Ramos (cell line): ENCODE data around the gene ATXN2L.
"Not testable (repeated sequence)": the region's sequence is repeated elsewhere in the genome, so short reads cannot be mapped to it uniquely, and the experiment has no call there.

Source experiments
- in situ Hi-C: fragments of 300-500 bp; cut with MboI; formaldehyde crosslinking; loops from one replicate; pipeline ENCODE4 v1.14.3; 2022; ENCODE audit warnings: low sequenced_read_pairs; ENCODE audit not compliant: unreplicated experiment

Gene ATXN2L, protein sequence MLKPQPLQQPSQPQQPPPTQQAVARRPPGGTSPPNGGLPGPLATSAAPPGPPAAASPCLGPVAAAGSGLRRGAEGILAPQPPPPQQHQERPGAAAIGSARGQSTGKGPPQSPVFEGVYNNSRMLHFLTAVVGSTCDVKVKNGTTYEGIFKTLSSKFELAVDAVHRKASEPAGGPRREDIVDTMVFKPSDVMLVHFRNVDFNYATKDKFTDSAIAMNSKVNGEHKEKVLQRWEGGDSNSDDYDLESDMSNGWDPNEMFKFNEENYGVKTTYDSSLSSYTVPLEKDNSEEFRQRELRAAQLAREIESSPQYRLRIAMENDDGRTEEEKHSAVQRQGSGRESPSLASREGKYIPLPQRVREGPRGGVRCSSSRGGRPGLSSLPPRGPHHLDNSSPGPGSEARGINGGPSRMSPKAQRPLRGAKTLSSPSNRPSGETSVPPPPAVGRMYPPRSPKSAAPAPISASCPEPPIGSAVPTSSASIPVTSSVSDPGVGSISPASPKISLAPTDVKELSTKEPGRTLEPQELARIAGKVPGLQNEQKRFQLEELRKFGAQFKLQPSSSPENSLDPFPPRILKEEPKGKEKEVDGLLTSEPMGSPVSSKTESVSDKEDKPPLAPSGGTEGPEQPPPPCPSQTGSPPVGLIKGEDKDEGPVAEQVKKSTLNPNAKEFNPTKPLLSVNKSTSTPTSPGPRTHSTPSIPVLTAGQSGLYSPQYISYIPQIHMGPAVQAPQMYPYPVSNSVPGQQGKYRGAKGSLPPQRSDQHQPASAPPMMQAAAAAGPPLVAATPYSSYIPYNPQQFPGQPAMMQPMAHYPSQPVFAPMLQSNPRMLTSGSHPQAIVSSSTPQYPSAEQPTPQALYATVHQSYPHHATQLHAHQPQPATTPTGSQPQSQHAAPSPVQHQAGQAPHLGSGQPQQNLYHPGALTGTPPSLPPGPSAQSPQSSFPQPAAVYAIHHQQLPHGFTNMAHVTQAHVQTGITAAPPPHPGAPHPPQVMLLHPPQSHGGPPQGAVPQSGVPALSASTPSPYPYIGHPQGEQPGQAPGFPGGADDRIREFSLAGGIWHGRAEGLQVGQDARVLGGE

GRCh38 chr16:28822520-28823290 is at the start of gene ATXN2L:
Gene ATXN2L, plus strand, starts transcription at chr16:28822999. Its CDS starts 261 bp downstream, at chr16:28823260.
- in situ Hi-C loops = no loop called here

GRCh38 chr16:28781697-28782096 is 41.1 kb upstream of the ATXN2L start:
- in situ Hi-C loops = not testable (repeated sequence)

- in situ Hi-C loops = not testable (repeated sequence)
Observed at GRCh38 chr16:28782357-28782756, 40.4 kb upstream of the ATXN2L start.

DNA sequence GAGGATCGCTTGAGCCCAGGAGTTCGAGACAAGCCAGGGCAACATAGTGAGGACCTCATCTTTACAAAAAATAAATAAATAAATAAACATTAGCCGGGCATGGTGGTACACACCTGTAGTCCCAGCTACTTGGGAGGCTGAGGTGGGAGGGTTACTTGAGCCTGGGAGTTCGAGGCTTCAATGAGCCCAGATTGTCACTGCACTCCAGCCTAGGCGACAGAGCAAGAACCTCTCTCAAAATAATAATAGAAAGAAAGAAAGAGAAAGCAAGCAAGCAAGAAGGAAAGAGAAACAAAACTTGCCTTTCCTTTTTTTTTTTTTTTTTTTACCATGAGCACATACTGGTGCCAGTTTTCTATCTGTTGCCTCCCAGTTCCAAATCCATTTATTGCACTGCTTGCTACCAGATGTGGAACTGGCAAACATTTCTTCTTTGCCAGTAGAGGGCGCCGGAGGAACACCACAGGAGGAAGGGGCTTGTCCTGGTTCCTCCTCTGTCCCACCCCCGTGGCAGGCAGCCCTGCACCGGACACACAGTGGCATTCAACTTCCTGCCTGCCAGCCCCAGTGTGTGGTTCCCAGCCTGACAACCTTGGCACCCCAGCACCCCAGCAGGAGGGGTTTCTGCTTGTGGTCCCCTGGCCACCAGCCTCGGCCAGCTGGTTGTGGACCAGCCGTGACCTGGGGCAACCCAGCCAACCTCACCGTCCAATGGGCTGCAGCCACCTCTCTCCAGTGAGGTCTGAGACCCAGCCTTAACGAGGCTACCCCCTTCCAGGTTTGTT is 20.4 kb upstream of the ATXN2L start:
- in situ Hi-C loops = not testable (repeated sequence)

GRCh38 chr16:28807445-28808120 is 15.2 kb upstream of the ATXN2L start:
- in situ Hi-C loops = not testable (repeated sequence)

DNA sequence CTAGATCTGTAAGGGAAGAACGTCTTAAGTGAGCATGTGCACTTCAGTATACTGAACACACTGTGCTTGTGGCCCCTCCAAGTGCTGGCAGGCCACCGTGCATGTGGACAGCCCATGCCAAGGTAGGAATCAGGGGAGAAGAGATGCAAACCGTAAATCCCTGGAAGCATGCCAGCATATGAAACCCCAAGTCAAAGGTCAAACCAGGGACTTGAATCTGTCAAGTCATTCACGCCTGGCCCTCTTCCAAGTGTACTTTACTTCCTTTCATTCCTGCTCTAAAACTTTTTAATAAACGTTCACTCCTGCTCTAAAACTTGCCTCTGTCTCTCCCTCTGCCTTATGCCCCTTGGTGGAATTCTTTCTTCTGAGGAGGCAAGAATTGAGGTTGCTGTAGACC is 2.8 kb upstream of the ATXN2L start:
- in situ Hi-C loops = no loop called here

- in situ Hi-C loops = not testable (repeated sequence)
Observed at GRCh38 chr16:28820546-28820945, 2.3 kb upstream of the ATXN2L start.

- in situ Hi-C loops = no loop called here
Observed at GRCh38 chr16:28821874-28822519, 802 bp upstream of the ATXN2L start.

- in situ Hi-C loops = no loop called here
Observed at GRCh38 chr16:28823291-28823872, 583 bp downstream of the ATXN2L start.

DNA sequence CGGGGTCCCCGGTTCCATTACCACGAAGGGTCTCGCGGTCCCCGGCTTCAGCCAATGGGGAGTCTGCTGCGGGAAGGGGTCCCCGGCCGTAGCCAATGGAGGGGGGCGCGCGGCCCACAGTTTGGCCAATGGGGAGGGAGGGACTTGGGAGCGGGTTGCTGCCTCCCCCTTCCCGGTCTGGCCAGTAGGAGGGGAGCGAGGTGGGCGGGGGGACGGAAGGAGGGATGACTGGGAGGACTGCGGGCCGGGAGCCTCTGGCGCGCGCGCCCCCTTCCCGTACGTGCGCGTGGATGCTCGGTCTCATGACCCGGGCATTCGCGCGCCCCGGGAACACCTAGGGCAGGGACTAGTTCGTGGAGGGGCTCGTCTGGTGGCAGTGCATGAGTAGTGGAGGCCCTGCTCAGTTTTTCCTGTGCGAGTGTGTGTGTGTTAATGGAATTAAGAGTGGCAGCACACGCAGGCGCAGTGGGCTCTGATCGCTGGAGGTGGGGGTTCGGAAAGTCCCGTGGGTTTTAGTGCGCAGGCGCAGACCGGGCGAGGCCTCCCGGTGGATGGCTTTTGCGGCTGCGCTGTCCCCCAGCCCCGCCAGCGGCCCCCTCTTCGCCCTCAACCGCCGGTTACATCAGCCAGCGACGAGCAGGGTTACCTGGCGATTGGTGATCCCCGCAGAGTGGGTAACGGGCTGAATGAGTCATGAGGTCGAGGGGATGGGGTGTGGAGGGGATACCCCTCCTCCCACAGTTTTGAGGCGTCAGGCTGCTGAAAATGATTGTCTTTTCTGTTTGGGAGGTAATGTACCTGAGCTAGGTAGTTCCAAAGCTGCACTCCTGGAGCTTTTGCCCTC is 1.3 kb downstream of the ATXN2L start:
- in situ Hi-C loops = no loop called here

DNA sequence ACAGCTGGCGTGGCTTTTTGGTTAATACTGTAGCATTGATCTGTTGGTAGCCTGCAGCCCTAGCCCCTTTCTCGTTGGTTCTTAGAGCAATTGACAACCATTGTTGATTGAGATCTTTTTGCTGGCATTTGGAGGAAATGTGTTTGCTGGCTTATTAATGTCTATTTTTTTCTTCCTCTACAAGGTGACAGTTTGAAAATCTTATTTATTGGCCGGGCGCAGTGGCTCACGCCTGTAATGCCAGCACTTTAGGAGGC is 1.8 kb downstream of the ATXN2L start:
- in situ Hi-C loops = no loop called here

DNA sequence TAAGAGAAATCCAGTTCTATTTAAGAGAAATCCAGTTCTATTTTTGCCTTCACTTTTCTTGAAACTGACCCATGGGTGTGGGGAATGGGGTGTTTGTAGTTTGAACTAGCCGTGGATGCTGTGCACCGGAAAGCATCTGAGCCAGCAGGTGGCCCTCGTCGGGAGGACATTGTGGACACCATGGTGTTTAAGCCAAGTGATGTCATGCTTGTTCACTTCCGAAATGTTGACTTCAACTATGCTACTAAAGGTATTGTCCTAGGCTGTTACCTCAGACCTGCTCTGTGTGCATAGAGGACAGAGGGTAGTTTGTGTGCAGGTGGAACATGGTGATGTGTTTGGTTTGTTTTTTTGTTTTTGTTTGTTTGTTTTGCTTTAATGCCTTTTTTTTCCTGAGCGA is 3.3 kb downstream of the ATXN2L start:
- in situ Hi-C loops = no loop called here

DNA sequence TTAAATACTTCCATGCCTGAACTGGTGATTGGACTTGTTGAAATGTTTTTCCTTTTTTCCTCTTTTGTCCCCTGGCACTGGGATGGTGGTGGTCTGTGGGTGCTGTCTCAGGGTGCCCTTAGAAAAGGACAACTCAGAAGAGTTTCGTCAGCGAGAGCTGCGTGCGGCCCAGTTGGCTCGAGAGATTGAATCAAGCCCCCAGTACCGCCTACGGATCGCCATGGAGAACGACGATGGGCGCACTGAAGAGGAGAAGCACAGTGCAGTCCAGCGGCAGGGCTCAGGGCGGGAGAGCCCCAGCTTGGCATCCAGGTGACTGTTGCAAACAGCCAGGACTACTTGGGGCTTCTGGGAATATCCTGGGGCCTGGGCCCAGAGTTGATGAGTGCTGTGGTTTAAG is 6.9 kb downstream of the ATXN2L start:
- in situ Hi-C loops = loop anchor here (5.0 kb wide), 1 partner anchor 53 kb away; no protein-coding TSS in a partner anchor

GRCh38 chr16:28830531-28830930 is 7.7 kb downstream of the ATXN2L start:
- in situ Hi-C loops = loop anchor here (5.0 kb wide), 1 partner anchor 52 kb away; no protein-coding TSS in a partner anchor

GRCh38 chr16:28834349-28834748 is 11.6 kb downstream of the ATXN2L start:
- in situ Hi-C loops = loop anchor here (5.0 kb wide), 1 partner anchor 48 kb away; no protein-coding TSS in a partner anchor

- in situ Hi-C loops = loop anchor here (5.0 kb wide), 1 partner anchor 47 kb away; no protein-coding TSS in a partner anchor
Observed at GRCh38 chr16:28834873-28835863, 12.4 kb downstream of the ATXN2L start.
